SK-N-SH treated with all-trans-retinoic acid at 6 μM for 48 hours (cell line): ENCODE data around the gene TBC1D4.

Experiments
- ATAC-seq: fragments of 200-7000 bp; cut with Tn5 transposase; 3 replicates; pipeline ENCODE4 v1.9.1; 2020; ENCODE audit warnings: mild to moderate bottlenecking, moderate library complexity
- ARNTL ChIP-seq: fragments of 450-650 bp; formaldehyde crosslinking; IDR thresholded peaks from 2 replicates; pipeline ENCODE4 v1.5.0; 2020; ENCODE audit warnings: low read depth, mild to moderate bottlenecking, moderate library complexity, borderline replicate concordance
- BACH2 ChIP-seq: fragments of 250-450 bp; sonication (Bioruptor Pico); IDR thresholded peaks from 2 replicates; pipeline ENCODE4 v1.9.0; 2021; ENCODE audit warnings: mild to moderate bottlenecking, borderline replicate concordance
- CSDC2 ChIP-seq: fragments of 250-450 bp; sonication (Bioruptor Pico); IDR thresholded peaks from 2 replicates; pipeline ENCODE4 v1.5.0; 2020; ENCODE audit warnings: mild to moderate bottlenecking, moderate library complexity
- CSRNP3 ChIP-seq: fragments of 250-450 bp; sonication (Bioruptor Pico); IDR thresholded peaks from 2 replicates; pipeline ENCODE4 v1.5.1; 2021; ENCODE audit warnings: mild to moderate bottlenecking, moderate library complexity
- ESRRG ChIP-seq: fragments of 250-450 bp; sonication (Bioruptor Pico); IDR thresholded peaks from 2 replicates; pipeline ENCODE4 v1.6.1; 2021; ENCODE audit warnings: mild to moderate bottlenecking
- GLIS3 ChIP-seq: fragments of 250-450 bp; sonication (Bioruptor Pico); IDR thresholded peaks from 2 replicates; pipeline ENCODE4 v1.5.0; 2020; ENCODE audit warnings: mild to moderate bottlenecking, moderate library complexity
- ISL1 ChIP-seq: fragments of 250-450 bp; sonication (Bioruptor Pico); IDR thresholded peaks from 2 replicates; pipeline ENCODE4 v2.1.2; 2022; ENCODE audit warnings: mild to moderate bottlenecking, moderate library complexity
- OSR1 ChIP-seq: fragments of 250-450 bp; sonication (Bioruptor Pico); IDR thresholded peaks from 2 replicates; pipeline ENCODE4 v1.8.0; 2022; ENCODE audit warnings: moderate library complexity, mild to moderate bottlenecking, inconsistent platforms
- PPARA ChIP-seq: fragments of 250-450 bp; sonication (Bioruptor Pico); IDR thresholded peaks from 2 replicates; pipeline ENCODE4 v1.5.0; 2020; ENCODE audit warnings: mild to moderate bottlenecking, borderline replicate concordance
- RARB ChIP-seq: fragments of 250-450 bp; sonication (Bioruptor Pico); IDR thresholded peaks from 2 replicates; pipeline ENCODE4 v1.8.0; 2021; ENCODE audit warnings: mild to moderate bottlenecking, moderate library complexity
- SNAI2 ChIP-seq: fragments of 250-450 bp; sonication (Bioruptor Pico); IDR thresholded peaks from 2 replicates; pipeline ENCODE4 v1.5.0; 2020; ENCODE audit warnings: mild to moderate bottlenecking, moderate library complexity
- TCF4 ChIP-seq: fragments of 250-450 bp; sonication (Bioruptor Pico); IDR thresholded peaks from 2 replicates; pipeline ENCODE4 v1.8.0; 2021; ENCODE audit warnings: mild to moderate bottlenecking, moderate library complexity, borderline replicate concordance
- TOX ChIP-seq: fragments of 250-450 bp; sonication (Bioruptor Pico); IDR thresholded peaks from 2 replicates; pipeline ENCODE4 v1.8.0; 2021; ENCODE audit warnings: mild to moderate bottlenecking, moderate library complexity, borderline replicate concordance
- TSHZ2 ChIP-seq: fragments of 250-450 bp; sonication (Bioruptor Pico); IDR thresholded peaks from 2 replicates; pipeline ENCODE4 v1.5.0; 2020; ENCODE audit warnings: mild to moderate bottlenecking, moderate library complexity
- ZC3H10 ChIP-seq: fragments of 250-450 bp; sonication (Bioruptor Pico); IDR thresholded peaks from 2 replicates; pipeline ENCODE4 v1.5.1; 2021; ENCODE audit warnings: mild to moderate bottlenecking, moderate library complexity
- ZFP3 ChIP-seq: fragments of 250-450 bp; sonication (Bioruptor Pico); IDR thresholded peaks from 2 replicates; pipeline ENCODE4 v1.5.0; 2020; ENCODE audit warnings: mild to moderate bottlenecking, moderate library complexity
- ZFP30 ChIP-seq: fragments of 450-650 bp; formaldehyde crosslinking; IDR thresholded peaks from 2 replicates; pipeline ENCODE4 v1.5.0; 2022; ENCODE audit warnings: mild to moderate bottlenecking, moderate library complexity
- ZNF565 ChIP-seq: fragments of 450-650 bp; formaldehyde crosslinking; conservative IDR thresholded peaks from 2 replicates; pipeline ENCODE4 v1.5.0; 2020; ENCODE audit warnings: low read depth, mild to moderate bottlenecking, moderate library complexity
- ZNF70 ChIP-seq: fragments of 450-650 bp; formaldehyde crosslinking; IDR thresholded peaks from 2 replicates; pipeline ENCODE4 v1.5.0; 2020; ENCODE audit warnings: mild to moderate bottlenecking, moderate library complexity
- ZNF8 ChIP-seq: fragments of 450-650 bp; formaldehyde crosslinking; IDR thresholded peaks from 2 replicates; pipeline ENCODE4 v1.5.0; 2020; ENCODE audit warnings: mild to moderate bottlenecking, moderate library complexity
- TF ChIP-seq, protein P1 (sequence below): fragments of 250-450 bp; sonication (Bioruptor Pico); IDR thresholded peaks from 2 replicates; pipeline ENCODE4 v1.8.0; 2020; ENCODE audit warnings: mild to moderate bottlenecking, moderate library complexity, borderline replicate concordance
- TF ChIP-seq, protein P2 (sequence below): fragments of 250-450 bp; sonication (Bioruptor Pico); IDR thresholded peaks from 2 replicates; pipeline ENCODE4 v1.5.1; 2020; ENCODE audit warnings: low read depth, mild to moderate bottlenecking, moderate library complexity

Gene TBC1D4

DNA sequence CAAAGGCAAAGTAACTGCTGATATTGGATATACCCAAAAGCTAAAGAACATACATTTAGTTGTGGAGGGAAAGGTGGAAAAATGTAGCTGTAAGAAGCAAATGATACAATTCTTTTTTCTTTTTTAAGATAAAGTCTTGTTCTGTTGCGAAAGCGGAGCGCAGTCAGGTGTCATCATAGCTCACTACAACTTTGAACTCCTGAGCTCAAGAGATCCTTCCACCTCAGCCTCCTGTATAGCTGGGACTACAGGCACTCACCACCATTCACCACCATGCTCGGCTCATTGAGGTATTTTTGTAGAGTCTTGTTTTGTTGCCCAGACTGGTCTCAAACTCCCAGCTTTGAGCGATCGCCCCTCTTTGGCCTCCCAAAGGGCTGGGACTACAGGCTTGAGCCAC is 38.0 kb downstream of the TBC1D4 start:
- ATAC-seq, result no peak
- no peak for TF ChIP-seq ZNF70 (CRISPR knock-in tag)
- no peak for TF ChIP-seq GLIS3 (CRISPR knock-in tag)
- TF ChIP-seq, protein P1, sequence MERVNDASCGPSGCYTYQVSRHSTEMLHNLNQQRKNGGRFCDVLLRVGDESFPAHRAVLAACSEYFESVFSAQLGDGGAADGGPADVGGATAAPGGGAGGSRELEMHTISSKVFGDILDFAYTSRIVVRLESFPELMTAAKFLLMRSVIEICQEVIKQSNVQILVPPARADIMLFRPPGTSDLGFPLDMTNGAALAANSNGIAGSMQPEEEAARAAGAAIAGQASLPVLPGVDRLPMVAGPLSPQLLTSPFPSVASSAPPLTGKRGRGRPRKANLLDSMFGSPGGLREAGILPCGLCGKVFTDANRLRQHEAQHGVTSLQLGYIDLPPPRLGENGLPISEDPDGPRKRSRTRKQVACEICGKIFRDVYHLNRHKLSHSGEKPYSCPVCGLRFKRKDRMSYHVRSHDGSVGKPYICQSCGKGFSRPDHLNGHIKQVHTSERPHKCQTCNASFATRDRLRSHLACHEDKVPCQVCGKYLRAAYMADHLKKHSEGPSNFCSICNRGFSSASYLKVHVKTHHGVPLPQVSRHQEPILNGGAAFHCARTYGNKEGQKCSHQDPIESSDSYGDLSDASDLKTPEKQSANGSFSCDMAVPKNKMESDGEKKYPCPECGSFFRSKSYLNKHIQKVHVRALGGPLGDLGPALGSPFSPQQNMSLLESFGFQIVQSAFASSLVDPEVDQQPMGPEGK, result no peak
- no peak for TF ChIP-seq ZFP3
- no peak for TF ChIP-seq ESRRG (CRISPR knock-in tag)
- no peak for TF ChIP-seq ZC3H10 (CRISPR knock-in tag)
- TF ChIP-seq SNAI2 (CRISPR knock-in tag), result no peak
- TF ChIP-seq PPARA (CRISPR knock-in tag), result no peak

- no peak for TF ChIP-seq RARB
- TF ChIP-seq ZC3H10 (CRISPR knock-in tag), result no peak
- TF ChIP-seq CSDC2 (CRISPR knock-in tag), result no peak
- TF ChIP-seq ISL1 (CRISPR knock-in tag), result no peak
- no peak for TF ChIP-seq ZFP3
- TF ChIP-seq BACH2 (CRISPR knock-in tag), result no peak
- TF ChIP-seq TCF4 (CRISPR knock-in tag), result no peak
- TF ChIP-seq CSRNP3 (CRISPR knock-in tag), result no peak
- no peak for TF ChIP-seq ESRRG (CRISPR knock-in tag)
- no peak for TF ChIP-seq ZNF8 (CRISPR knock-in tag)
- TF ChIP-seq ZNF565 (CRISPR knock-in tag), result no peak
- no peak for TF ChIP-seq GLIS3 (CRISPR knock-in tag)
- TF ChIP-seq ZFP30 (CRISPR knock-in tag), result no peak
- no peak for TF ChIP-seq OSR1 (CRISPR knock-in tag)
- TF ChIP-seq ARNTL (CRISPR knock-in tag), result no peak
- TF ChIP-seq, protein P2, sequence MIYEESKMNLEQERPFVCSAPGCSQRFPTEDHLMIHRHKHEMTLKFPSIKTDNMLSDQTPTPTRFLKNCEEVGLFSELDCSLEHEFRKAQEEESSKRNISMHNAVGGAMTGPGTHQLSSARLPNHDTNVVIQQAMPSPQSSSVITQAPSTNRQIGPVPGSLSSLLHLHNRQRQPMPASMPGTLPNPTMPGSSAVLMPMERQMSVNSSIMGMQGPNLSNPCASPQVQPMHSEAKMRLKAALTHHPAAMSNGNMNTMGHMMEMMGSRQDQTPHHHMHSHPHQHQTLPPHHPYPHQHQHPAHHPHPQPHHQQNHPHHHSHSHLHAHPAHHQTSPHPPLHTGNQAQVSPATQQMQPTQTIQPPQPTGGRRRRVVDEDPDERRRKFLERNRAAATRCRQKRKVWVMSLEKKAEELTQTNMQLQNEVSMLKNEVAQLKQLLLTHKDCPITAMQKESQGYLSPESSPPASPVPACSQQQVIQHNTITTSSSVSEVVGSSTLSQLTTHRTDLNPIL (CRISPR knock-in tag), result no peak
- TF ChIP-seq TSHZ2, result no peak
- TF ChIP-seq SNAI2 (CRISPR knock-in tag), result no peak
- TF ChIP-seq TOX (CRISPR knock-in tag), result no peak
- no peak for ATAC-seq
Measured at GRCh38 chr13:75443356-75443958, 38.5 kb downstream of the TBC1D4 start.

GRCh38 chr13:75442736-75443234 is 39.2 kb downstream of the TBC1D4 start:
- no peak for TF ChIP-seq SNAI2 (CRISPR knock-in tag)
- no peak for TF ChIP-seq TCF4 (CRISPR knock-in tag)
- TF ChIP-seq ZNF8 (CRISPR knock-in tag), result no peak
- TF ChIP-seq ZNF70 (CRISPR knock-in tag), result no peak
- TF ChIP-seq BACH2 (CRISPR knock-in tag), result no peak
- TF ChIP-seq ZFP3, result no peak
- no peak for TF ChIP-seq OSR1 (CRISPR knock-in tag)
- TF ChIP-seq ZC3H10 (CRISPR knock-in tag), result no peak
- no peak for TF ChIP-seq ISL1 (CRISPR knock-in tag)
- TF ChIP-seq, protein P2 (CRISPR knock-in tag), result no peak
- TF ChIP-seq, protein P1, result no peak
- TF ChIP-seq ESRRG (CRISPR knock-in tag), result no peak
- TF ChIP-seq CSRNP3 (CRISPR knock-in tag), result no peak
- no peak for TF ChIP-seq ZFP30 (CRISPR knock-in tag)
- TF ChIP-seq, all 23 proteins: peak for 0
- ATAC-seq, result no peak
